ENCODE data around the gene UAP1L1. TPM values are rescaled to one million over a fixed set of nuclear protein-coding genes. Genes with fewer than 3 reads are reported as not detected.

UAP1L1 gene
- total and polyA plus RNA-seq, 2 of the 4 experiments (the other 2 are of a cell fraction) = 2.3 to 9.8 TPM

DNA sequence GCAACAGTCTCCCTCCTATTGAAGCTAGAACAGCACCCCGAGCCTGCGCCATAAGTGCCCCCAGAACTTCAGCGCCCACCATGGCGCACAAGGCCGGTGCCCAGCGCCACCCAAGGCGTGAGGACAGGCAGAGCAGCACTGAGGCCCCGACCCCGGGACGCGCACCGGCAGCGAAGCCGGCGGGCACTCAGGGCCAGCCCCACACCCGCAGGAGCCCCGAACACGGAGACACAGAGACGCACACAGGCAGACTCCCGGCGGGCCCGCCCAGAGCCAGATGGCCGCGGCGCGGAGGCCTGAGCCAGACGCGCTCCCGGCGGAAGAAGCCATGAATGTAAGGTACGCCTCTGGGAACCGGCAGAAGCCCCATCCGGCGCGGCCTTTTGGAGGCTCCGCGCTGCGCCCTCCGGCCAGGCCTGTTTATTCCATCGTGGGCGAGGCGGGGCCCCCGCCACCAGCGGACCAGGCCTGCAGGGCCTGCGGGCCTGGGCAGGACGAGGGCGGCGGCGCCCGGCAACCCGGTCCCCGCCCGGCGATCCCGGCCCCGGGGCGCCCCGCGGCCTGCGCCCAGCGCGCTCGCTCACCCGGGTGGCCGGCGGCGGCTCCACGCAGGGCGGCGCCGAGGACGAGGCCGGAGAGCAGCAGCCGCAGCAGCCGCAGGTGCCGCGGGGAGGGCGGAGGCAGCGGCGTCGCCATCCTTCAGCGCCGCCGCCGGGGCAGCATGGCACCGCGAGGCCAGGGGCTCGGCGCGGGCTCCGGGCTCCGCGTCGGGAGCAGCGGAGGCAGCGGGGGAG, 31.8 kb upstream of the UAP1L1 start:
- peak overlapping the region; percentile 97 for H2AFZ ChIP-seq (replicated peaks; ENCODE audit: low read length, poor library complexity)
- TF ChIP-seq MXI1 (IDR thresholded peaks at IDR 0.05; ENCODE audit: borderline replicate concordance, low read depth, low read length) (0 out of 2 replicates have a peak, but pooled peaks have one; percentile 8), MAZ (IDR thresholded peaks at IDR 0.05; ENCODE audit: borderline replicate concordance, low read depth, low read length) (no peak)
- BruUV-seq (replicated peaks) = no TSS peak
- no peak overlapping the region for H3K56ac ChIP-seq (ENCODE audit: extremely low read depth, insufficient read depth, low read length)
- ChIA-PET POLR2A (ENCODE audit: unreplicated experiment) (no interaction called here), CTCF (no interaction called here)
- H2BK15ac ChIP-seq (ENCODE audit: low read depth, low read length) = no peak overlapping the region
- peaks cover 5 to 16% of the 10 kb centered on the region in 2 experiments; a peak in 3 of 4 replicates for H3K79me1 ChIP-seq (ENCODE audit: low read depth in 1 of 2, low read length in 2 of 2)
- no peak overlapping the region for H2BK20ac ChIP-seq (ENCODE audit: low read depth, low read length)
- peaks cover 27% of the 10 kb centered on the region for H3K27me3 ChIP-seq (ENCODE audit: control insufficient read depth, insufficient read depth, low read length)
- no peak overlapping the region; the same call in 1 of the 2 replicates for H3K27ac ChIP-seq (ENCODE audit: insufficient read depth, low read length)
- no peak overlapping the region for H2BK5ac ChIP-seq (ENCODE audit: low read depth, low read length, poor library complexity, severe bottlenecking)
- peak overlapping the region; percentile 96 for H3K4me2 ChIP-seq (ENCODE audit: low read depth, low read length)
- peak overlapping the region; percentile 93 for H2AK9ac ChIP-seq (replicated peaks; ENCODE audit: low read depth, low read length, poor library complexity)
- H2AK5ac ChIP-seq (ENCODE audit: low read depth, low read length) = peak overlapping the region; percentile 24; the same call in 1 of the 2 replicates
- H3K4me3 ChIP-seq (ENCODE audit: insufficient read depth, low read depth, low read length) = peak overlapping the region; percentile 63
- in situ Hi-C loops (cut with MboI; ENCODE audit: low sequenced_read_pairs) (no loop called here), dilution Hi-C loops (cut with HindIII; ENCODE audit: low sequenced_read_pairs, unreplicated experiment) (no loop called here), intact Hi-C loops (cut with micrococcal nuclease) (loop anchor here (1.0 to 2.0 kb wide), 2 partner anchors 22 to 181 kb away; partner anchors contain the start of gene RNF224)
- no peak overlapping the region for H2BK120ac ChIP-seq (ENCODE audit: low read depth, low read length)
- H4K20me1 ChIP-seq (ENCODE audit: insufficient read depth, low read length) = peaks cover 30% of the 10 kb centered on the region
- H4K91ac ChIP-seq (ENCODE audit: insufficient read depth, low read depth, low read length) = no peak overlapping the region
- WGBS, 2 experiments (ENCODE audit: extremely low coverage in 2 of 2, insufficient read length in 1 of 2) = 3% methylated on average over 74 of the region's 96 CpGs; no CpG with 5 or more reads in 1 of the 2 experiments
- DNase-seq (peak; percentile 38), ATAC-seq (ENCODE audit: low read depth) (peak; percentile 59)
- H4K8ac ChIP-seq (ENCODE audit: low read depth in 2 of 2, low read length in 2 of 2) = no peak overlapping the region
- no peak overlapping the region for H4K5ac ChIP-seq (ENCODE audit: low read depth, low read length)
- 0 out of 2 replicates have a peak overlapping the region, but pooled peaks have one; percentile 45 for H3K4ac ChIP-seq (ENCODE audit: low read depth, low read length)
- no peaks in the 10 kb centered on the region for H3K9me3 ChIP-seq (ENCODE audit: control insufficient read depth, insufficient read depth, low read length)
- no peaks in the 10 kb centered on the region for H3K9me1 ChIP-seq (ENCODE audit: insufficient read depth, low read length)
- H3K14ac ChIP-seq (replicated peaks; ENCODE audit: low read depth, low read length) = no peak overlapping the region
- H3K18ac ChIP-seq (ENCODE audit: low read depth, low read length) = no peak overlapping the region
- H3K9ac ChIP-seq (ENCODE audit: low read depth, low read length) = peak overlapping the region; percentile 50
- peaks cover 3% of the 10 kb centered on the region; the same call in 1 of the 2 replicates for H3K36me3 ChIP-seq (ENCODE audit: control insufficient read depth, insufficient read depth, low read length)
- peaks cover 11% of the 10 kb centered on the region for H3K4me1 ChIP-seq (ENCODE audit: control insufficient read depth, insufficient read depth, low read length)
- no peak overlapping the region for H3K23ac ChIP-seq (ENCODE audit: low read depth, low read length)
